Measurements from ENCODE around the gene RETREG1.

DNA sequence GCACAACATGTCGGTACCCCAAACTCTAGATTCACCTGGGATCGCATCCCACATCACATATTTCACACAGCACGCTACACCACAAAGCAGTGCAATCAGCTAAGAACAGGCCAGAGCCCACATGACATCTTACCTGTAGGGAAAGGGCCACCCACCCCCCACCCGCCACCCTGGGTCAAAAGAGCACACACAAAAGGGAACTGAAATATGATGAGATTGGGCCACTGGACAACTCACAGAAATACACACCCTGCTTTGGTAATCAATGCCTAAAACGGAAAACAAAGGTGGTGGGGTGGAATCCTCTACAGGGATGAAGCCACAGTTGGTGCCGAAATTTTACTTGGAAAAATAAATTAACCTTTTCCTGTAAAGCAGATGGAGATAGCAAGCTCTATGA lies 13.1 kb downstream of the RETREG1 start:
- TF ChIP-seq, protein P1, sequence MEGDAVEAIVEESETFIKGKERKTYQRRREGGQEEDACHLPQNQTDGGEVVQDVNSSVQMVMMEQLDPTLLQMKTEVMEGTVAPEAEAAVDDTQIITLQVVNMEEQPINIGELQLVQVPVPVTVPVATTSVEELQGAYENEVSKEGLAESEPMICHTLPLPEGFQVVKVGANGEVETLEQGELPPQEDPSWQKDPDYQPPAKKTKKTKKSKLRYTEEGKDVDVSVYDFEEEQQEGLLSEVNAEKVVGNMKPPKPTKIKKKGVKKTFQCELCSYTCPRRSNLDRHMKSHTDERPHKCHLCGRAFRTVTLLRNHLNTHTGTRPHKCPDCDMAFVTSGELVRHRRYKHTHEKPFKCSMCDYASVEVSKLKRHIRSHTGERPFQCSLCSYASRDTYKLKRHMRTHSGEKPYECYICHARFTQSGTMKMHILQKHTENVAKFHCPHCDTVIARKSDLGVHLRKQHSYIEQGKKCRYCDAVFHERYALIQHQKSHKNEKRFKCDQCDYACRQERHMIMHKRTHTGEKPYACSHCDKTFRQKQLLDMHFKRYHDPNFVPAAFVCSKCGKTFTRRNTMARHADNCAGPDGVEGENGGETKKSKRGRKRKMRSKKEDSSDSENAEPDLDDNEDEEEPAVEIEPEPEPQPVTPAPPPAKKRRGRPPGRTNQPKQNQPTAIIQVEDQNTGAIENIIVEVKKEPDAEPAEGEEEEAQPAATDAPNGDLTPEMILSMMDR (IDR thresholded peaks at IDR 0.05): no peak
- TF ChIP-seq POLR2A (IDR thresholded peaks at IDR 0.05): no peak

All from heart left ventricle (tissue), 13 donors.